HUES64 (cell line): ENCODE results near the gene EXOSC2.

Experiments used
- H3K27ac ChIP-seq: 2 replicates; pipeline ENCODE4 v1.7.0; 2013; ENCODE audit warnings: low read depth, low read length, inconsistent platforms
- H3K27me3 ChIP-seq: 2 replicates; pipeline ENCODE4 v1.6.1; 2013; ENCODE audit warnings: mild to moderate bottlenecking, low read length; ENCODE audit not compliant: insufficient read depth
- H3K36me3 ChIP-seq: 2 replicates; pipeline ENCODE4 v1.6.1; 2013; ENCODE audit warnings: mild to moderate bottlenecking, low read length; ENCODE audit not compliant: insufficient read depth
- H3K4me1 ChIP-seq: 2 replicates; pipeline ENCODE4 v1.6.1; 2013; ENCODE audit warnings: mild to moderate bottlenecking, low read length, moderate library complexity; ENCODE audit not compliant: insufficient read depth
- H3K4me3 ChIP-seq: 2 replicates; pipeline ENCODE4 v1.5.1; 2013; ENCODE audit warnings: mild to moderate bottlenecking, low read length, moderate library complexity
- H3K9ac ChIP-seq: 2 replicates; pipeline ENCODE4 v1.6.1; 2013; ENCODE audit warnings: mild to moderate bottlenecking, low read depth, low read length
- H3K9me3 ChIP-seq: 2 replicates; pipeline ENCODE4 v1.6.1; 2013; ENCODE audit warnings: low read depth, low read length; ENCODE audit not compliant: insufficient read depth
- WGBS: fragments of 150-250, 120-280 bp; methylation state at CpG from one replicate; pipeline ENCODE4 v1.1.7; 2013; ENCODE audit warnings: missing lambda C conversion rate; 5-methylcytosine and 5-hydroxymethylcytosine counted together

Gene EXOSC2

DNA sequence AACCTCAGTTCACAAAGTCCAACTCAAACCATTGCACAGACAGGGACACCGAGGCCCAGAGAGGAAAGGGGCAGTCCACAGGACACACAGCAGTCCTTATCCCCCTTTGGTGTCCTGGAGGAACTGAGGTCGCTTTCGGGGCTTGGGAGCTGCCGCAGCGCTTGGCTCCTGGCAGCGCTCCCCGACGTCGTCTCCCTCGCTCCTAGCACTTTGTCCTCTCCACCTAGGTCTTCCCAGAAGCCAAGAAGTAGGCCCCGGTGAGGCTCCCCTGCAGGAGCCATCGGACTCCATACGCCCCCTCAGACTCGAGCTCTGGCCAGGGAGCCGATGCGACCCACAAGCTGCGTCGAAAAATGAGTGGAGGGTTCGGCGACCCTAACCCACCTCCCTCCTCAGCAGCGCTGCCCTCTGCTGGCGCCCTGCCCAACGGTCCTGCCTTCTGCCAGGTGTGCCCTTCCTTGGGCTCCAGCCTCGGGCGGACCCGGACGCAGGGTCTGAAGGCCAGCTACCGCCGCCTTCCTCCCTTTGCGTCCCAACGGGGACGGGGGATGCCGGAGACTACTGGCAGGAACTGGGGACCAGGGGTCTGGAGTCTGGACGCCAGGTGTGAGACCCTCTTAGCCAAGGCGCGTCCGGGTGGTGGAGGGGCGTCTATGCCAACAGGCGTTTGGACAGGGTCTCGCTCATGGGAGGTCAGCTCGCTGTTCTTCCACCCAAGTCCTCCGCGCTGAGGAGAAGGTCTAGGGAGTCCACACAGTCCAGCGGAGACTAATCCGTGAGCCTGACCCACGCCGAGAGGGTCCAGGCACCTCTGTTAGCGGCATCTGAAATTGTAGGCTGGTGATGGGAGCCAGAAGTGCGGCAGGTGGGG is 31.2 kb upstream of the EXOSC2 start:
- Histone ChIP-seq H3K4me1 (peaks cover 19% of the 10 kb centered on the region; the same call in 1 of the 2 replicates), H3K27me3 (peaks cover 99% of the 10 kb centered on the region), H3K9me3 (0 out of 2 replicates have a peak, but pooled peaks cover 3% of the 10 kb centered on the region), H3K4me3 (no peak overlapping the region; the same call in 1 of the 2 replicates), H3K9ac (no peak overlapping the region), H3K36me3 (no peaks in the 10 kb centered on the region), H3K27ac (no peak overlapping the region)
- WGBS, result 6% methylated on average over 49 of the region's 49 CpGs

DNA sequence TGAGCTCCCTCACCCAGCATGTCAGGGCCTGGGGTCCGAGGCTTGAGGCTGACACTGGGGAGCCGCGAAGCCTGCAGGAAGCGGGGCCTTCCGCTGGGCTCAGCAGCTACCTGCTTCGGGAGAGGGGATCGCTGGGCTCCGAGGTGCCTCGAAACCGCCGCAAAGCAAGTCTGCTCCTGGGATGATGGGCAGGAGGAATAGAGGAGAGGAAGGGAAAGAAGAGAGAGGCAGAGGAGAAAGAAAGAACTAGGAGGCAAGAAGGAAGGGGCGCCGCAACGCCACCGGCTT is 30.7 kb upstream of the EXOSC2 start:
- peaks cover 19% of the 10 kb centered on the region; the same call in 1 of the 2 replicates for H3K4me1 ChIP-seq
- peaks cover 100% of the 10 kb centered on the region for H3K27me3 ChIP-seq
- H3K27ac ChIP-seq, result no peak overlapping the region
- no peak overlapping the region for H3K9ac ChIP-seq
- 0 out of 2 replicates have a peak, but pooled peaks cover 3% of the 10 kb centered on the region for H3K9me3 ChIP-seq
- no peaks in the 10 kb centered on the region for H3K36me3 ChIP-seq
- H3K4me3 ChIP-seq, result no peak overlapping the region
- 4% methylated on average over 15 of the region's 15 CpGs for WGBS

DNA sequence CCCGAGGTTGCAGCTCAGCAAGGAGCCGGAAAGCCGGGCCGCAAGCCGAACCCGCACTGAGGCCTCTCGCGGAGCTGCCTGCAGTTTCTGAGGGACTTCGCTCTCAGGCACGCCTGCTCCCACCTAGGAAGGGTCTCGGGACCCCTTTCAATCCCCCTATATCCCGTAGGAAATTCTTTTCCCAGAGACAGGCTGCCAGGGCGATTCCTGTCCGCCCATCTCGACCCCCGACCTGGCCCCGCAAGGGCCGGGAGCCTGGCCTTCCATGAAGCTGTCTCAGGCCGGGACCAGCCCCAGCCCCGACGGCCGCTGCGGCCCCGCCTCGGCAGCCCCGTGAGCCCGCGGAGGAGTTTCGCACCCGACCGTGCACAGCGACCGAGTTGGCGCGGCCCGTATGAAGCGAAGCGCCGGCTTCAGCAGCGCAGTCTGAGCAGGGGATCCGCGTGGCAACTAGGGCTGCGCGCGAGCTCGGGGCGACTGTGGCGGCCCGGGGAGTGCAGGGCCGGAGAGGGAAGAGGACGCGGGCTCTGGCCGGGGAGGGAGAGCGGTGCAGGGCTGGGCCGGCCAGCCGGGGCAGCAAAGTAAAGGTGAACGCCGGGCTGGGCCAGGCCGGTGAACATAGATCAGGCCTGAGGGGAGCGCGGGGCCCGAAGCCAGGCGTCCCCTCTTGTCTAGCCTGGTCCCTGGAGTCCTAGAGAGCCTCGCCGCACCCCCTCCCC is 30.2 kb upstream of the EXOSC2 start:
- Histone ChIP-seq H3K4me1 (peaks cover 19% of the 10 kb centered on the region; the same call in 1 of the 2 replicates), H3K9ac (no peak overlapping the region), H3K27ac (no peak overlapping the region), H3K27me3 (peaks cover 100% of the 10 kb centered on the region), H3K9me3 (0 out of 2 replicates have a peak, but pooled peaks cover 2% of the 10 kb centered on the region), H3K36me3 (no peaks in the 10 kb centered on the region), H3K4me3 (peak overlapping the region; percentile 40)
- WGBS, result 2% methylated on average over 63 of the region's 65 CpGs

DNA sequence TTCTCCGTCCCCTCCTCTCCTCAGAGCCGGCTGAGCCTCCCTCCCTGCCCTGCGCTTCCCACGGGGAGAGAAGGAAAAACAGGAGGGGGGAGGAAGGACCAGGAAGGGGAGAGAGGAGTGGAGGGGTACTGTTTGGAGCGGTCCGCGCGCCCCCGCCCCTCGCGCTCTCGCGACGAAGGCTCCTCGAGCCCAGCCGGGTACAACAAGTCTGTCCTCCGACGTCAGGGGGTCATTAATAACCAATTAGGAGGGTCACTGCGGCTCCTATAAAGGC is 29.7 kb upstream of the EXOSC2 start:
- peak overlapping the region; percentile 40 for H3K4me3 ChIP-seq
- peaks cover 19% of the 10 kb centered on the region; the same call in 1 of the 2 replicates for H3K4me1 ChIP-seq
- H3K9ac ChIP-seq, result no peak overlapping the region
- H3K27me3 ChIP-seq, result peaks cover 100% of the 10 kb centered on the region
- H3K36me3 ChIP-seq, result no peaks in the 10 kb centered on the region
- no peaks in the 10 kb centered on the region for H3K9me3 ChIP-seq
- H3K27ac ChIP-seq, result no peak overlapping the region
- WGBS, result under 1% methylated on average over 17 of the region's 19 CpGs

DNA sequence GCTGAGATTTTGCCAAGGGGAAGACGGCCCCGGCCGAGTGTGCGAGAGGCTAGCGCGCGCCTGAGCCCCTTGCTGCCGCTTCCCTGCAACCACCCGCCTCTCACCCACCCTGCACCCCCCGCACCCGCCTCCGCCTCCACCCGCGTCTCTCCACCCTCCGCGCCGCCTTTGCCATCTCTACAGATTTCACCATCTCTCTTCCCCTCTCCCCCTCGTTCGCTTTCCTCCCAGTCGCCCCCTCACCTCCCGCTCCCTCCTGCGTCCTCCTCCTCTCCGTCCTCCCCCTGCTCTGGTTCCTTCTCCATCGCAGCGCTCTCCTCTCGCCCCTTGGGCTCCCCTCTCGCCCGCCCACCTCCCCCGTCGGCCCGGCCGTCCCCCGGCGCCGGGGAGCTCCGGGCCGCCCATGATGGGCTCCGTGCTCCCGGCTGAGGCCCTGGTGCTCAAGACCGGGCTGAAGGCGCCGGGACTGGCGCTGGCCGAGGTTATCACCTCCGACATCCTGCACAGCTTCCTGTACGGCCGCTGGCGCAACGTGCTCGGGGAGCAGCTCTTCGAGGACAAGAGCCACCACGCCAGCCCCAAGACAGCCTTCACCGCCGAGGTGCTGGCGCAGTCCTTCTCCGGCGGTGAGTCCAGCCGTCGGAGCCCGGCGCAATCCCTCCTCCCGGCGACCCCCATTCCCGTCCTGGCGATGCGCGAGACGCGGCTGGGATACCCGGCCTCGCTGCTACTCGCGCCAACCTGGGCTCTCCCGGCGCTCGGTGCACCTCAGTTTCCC is 29.1 kb upstream of the EXOSC2 start, which contains the start of gene PRDM12:
Gene PRDM12, plus strand, starts transcription at position 344 of the 778 bp plus-strand sequence. Its CDS starts 60 bp downstream, at position 404.
- 1% methylated on average over 75 of the region's 76 CpGs for WGBS
- Histone ChIP-seq H3K9ac (no peak within 1 kb of the TSS), H3K27me3 (peaks cover 95% of the 10 kb centered on the region), H3K4me1 (peaks cover 19% of the 10 kb centered on the region; the same call in 1 of the 2 replicates), H3K9me3 (no peaks in the 10 kb centered on the region), H3K4me3 (peak within 1 kb of the TSS; percentile 40), H3K36me3 (no peaks in the 10 kb centered on the region), H3K27ac (no peak within 1 kb of the TSS)

DNA sequence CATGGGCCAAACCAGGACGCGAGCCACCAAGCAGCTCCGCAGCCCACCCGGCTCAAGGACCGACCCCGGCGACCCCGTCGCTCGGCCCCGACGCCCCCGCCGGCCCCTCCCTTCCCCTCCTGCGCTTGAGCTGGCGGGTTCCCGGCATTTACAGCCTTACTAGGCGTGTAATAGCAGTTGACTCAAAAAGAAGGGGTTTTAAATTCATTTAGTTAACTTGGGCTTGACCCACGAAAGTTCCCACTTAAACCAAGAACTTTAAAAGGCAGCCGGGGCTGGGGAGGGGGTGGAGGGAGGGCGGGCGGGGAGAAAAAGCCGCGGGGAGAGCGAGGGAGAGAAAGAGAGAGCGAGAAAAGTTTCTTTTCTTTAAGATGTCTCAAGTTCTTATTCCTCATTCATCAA is 28.6 kb upstream of the EXOSC2 start:
- WGBS, result under 1% methylated on average over 19 of the region's 26 CpGs
- peaks cover 19% of the 10 kb centered on the region; the same call in 1 of the 2 replicates for H3K4me1 ChIP-seq
- no peaks in the 10 kb centered on the region for H3K9me3 ChIP-seq

DNA sequence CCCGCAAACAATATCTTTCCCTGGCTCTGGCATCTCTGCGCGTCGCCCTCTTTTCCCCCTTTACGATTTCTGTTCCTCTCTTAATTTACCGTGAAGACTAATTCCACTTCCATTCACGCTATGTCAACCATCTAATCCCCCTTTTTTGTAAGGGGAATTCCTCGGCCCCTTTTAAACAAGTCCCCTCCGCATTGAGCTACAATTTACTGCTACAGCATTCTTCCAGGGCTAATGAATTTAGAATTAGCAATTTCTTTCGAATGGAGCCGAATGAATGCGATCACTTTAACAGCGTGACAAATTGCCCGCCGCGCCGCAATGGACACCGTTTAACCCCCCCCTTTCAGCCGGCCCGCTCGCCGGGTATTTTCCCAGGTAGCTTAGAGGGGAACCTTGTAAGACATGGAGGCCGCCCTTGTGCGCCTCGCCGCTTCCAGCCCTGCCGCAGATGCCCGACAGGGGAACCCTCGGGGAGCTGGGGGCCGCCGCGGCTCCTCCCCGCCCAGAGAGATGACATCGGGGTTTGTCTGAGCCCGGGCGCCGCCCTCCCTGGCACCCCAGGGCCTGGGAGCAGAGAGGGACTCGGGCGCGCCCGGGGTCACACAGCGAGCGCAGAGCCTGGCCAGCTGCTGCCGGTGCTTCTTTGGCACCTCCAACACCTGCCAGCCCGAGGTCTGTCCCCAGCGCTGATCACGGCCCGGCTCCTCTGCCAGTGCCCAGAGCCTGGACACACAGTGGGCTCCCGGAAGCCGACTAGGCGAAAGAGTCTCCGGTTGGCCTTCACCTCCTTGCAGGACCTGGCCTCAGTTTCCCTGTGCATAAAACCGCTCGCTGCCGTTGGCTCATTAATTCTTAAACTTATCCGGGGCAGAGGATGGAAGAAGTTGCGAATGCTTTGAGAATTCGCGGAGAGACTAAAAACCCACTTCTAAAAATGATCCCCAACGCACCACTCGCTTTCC is 27.9 kb upstream of the EXOSC2 start:
- Histone ChIP-seq H3K4me1 (peaks cover 19% of the 10 kb centered on the region; the same call in 1 of the 2 replicates), H3K36me3 (no peaks in the 10 kb centered on the region), H3K9me3 (no peaks in the 10 kb centered on the region), H3K9ac (no peak overlapping the region), H3K27me3 (peaks cover 93% of the 10 kb centered on the region), H3K4me3 (peak overlapping the region; percentile 22), H3K27ac (no peak overlapping the region)
- 3% methylated on average over 61 of the region's 61 CpGs for WGBS

More for the DNA sequence above, 28.6 kb upstream of the EXOSC2 start:
- Histone ChIP-seq H3K4me3 (peak overlapping the region; percentile 40), H3K36me3 (no peaks in the 10 kb centered on the region), H3K27me3 (peaks cover 93% of the 10 kb centered on the region), H3K27ac (no peak overlapping the region), H3K9ac (no peak overlapping the region)

DNA sequence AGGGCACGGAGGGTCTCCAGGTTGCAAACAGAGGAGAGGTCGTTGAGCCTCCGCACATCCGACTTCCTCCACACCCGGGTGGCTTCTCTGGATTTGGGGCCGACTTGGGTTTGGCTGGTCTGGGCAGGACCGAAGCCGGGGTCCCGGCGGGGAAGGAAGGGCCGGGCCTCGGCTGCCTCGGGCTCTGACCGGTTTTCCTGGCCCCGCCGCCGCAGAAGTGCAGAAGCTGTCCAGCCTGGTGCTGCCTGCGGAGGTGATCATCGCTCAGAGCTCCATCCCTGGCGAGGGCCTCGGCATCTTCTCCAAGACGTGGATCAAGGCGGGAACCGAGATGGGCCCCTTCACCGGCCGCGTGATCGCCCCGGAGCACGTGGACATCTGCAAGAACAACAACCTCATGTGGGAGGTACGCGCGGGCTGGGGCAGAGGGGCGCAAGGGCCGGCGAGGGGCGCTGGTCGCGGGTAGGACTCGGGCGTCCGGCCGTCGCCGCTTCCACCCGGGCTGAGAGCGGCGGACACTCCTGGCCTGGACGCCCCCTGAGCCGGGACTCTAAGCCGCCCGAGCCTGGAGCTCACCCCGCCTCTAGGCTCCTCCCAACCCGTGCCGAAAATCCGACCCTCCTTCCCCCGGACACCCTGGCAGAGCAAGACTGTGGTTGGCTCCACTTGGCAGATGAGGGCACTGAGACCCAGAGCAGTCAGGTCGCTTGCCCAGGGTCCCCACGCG is 27.0 kb upstream of the EXOSC2 start:
- no peaks in the 10 kb centered on the region for H3K36me3 ChIP-seq
- peaks cover 88% of the 10 kb centered on the region for H3K27me3 ChIP-seq
- 5% methylated on average over 60 of the region's 60 CpGs for WGBS

DNA sequence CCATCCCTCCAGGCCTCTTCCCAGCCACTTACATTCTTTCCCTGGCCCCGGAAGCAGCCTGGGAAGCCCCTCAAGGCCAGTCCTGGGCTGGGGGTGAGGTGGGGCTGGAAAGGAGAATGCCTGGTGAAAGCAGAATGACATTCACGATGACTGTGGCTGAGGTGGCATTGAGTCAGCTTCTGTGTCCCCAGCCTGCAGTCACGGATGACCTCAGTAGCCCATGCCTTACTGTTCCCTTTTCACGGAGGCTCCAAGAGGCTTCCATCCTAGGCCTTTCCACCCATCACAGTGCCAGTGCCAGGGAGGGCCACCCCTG is 26.5 kb upstream of the EXOSC2 start:
- 31% methylated on average over 4 of the region's 4 CpGs for WGBS
- Histone ChIP-seq H3K36me3 (no peaks in the 10 kb centered on the region), H3K27me3 (peaks cover 87% of the 10 kb centered on the region), H3K4me1 (peaks cover 19% of the 10 kb centered on the region; the same call in 1 of the 2 replicates), H3K9ac (no peak overlapping the region), H3K4me3 (no peak overlapping the region), H3K27ac (no peak overlapping the region), H3K9me3 (no peaks in the 10 kb centered on the region)

More for the DNA sequence above, 27.0 kb upstream of the EXOSC2 start:
- H3K9me3 ChIP-seq, result no peaks in the 10 kb centered on the region
- no peak overlapping the region for H3K9ac ChIP-seq
- H3K27ac ChIP-seq, result no peak overlapping the region
- H3K4me3 ChIP-seq, result peak overlapping the region; percentile 22
- H3K4me1 ChIP-seq, result peaks cover 19% of the 10 kb centered on the region; the same call in 1 of the 2 replicates

DNA sequence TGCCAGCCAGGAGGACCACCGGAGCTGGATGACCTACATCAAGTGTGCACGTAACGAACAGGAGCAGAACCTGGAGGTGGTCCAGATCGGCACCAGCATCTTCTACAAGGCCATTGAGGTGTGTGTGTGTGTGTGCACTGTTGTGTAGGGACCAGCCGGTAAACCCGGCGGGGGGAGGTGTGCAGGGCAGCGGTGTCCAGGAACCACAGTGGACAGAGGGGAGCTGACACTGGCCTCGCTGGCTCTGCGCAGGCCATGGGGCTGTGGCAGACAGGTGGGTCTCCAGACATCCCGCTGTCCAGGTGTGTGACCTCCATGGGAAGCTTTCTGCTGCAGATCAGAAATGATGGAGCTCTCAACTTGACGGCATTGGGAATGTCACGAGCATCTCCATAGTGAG is 25.4 kb upstream of the EXOSC2 start:
- Histone ChIP-seq H3K27me3 (peaks cover 80% of the 10 kb centered on the region), H3K27ac (no peak overlapping the region)

More for the DNA sequence above, 25.4 kb upstream of the EXOSC2 start:
- WGBS, result 93% methylated on average over 13 of the region's 13 CpGs
- H3K4me1 ChIP-seq, result peaks cover 12% of the 10 kb centered on the region; the same call in 1 of the 2 replicates
- H3K9ac ChIP-seq, result no peak overlapping the region
- H3K36me3 ChIP-seq, result no peaks in the 10 kb centered on the region
- no peak overlapping the region for H3K4me3 ChIP-seq
- H3K9me3 ChIP-seq, result no peaks in the 10 kb centered on the region
